ENCODE data around the gene EPHB1.

The EPHB1 gene

GRCh38 chr3:134794950-134795745 lies at the start of gene EPHB1:
TSS of gene EPHB1 (plus strand) at chr3:134795260.
- DNase-seq = peak; percentile 89

DNA sequence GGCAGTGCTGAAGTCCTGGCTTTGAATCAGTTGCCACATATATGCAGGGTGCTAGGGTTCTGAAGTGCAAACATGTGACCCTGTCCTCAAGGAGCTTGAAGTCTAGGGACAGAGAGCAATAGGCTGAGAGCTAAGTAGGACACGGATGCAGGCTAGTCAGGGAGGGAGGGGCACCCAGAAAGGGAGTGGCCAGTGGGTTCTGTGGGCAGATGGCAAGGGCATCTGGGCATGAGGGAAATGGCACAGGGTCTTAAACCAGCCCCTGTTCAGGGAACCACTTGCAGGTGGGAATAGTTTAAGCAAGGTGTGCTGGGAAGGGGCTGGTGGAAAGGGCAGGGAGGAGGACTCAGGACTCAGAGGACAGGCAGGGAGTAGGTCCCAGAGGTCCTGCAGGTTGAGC lies 46.4 kb upstream of the EPHB1 start:
- no peak for DNase-seq

DNA sequence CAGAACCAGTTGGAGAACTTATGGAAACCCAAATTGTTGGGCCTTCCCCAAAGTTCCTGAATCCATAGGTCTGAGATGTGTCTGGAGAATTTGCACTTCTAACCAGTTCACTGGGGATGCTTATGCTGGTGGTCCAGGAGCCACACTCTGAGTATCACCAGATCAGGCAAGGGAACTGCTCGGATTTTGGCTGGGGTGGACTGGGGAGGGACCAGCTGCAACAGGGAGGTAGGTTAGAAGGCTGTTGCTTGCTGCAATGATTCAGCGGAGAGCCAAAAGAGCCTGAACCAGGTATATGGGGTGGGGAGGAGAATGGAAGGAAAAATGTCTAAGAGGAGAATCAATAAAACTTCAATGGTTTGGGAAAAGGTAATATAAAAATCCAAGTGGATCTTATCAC lies 45.9 kb upstream of the EPHB1 start:
- DNase-seq = no peak

DNA sequence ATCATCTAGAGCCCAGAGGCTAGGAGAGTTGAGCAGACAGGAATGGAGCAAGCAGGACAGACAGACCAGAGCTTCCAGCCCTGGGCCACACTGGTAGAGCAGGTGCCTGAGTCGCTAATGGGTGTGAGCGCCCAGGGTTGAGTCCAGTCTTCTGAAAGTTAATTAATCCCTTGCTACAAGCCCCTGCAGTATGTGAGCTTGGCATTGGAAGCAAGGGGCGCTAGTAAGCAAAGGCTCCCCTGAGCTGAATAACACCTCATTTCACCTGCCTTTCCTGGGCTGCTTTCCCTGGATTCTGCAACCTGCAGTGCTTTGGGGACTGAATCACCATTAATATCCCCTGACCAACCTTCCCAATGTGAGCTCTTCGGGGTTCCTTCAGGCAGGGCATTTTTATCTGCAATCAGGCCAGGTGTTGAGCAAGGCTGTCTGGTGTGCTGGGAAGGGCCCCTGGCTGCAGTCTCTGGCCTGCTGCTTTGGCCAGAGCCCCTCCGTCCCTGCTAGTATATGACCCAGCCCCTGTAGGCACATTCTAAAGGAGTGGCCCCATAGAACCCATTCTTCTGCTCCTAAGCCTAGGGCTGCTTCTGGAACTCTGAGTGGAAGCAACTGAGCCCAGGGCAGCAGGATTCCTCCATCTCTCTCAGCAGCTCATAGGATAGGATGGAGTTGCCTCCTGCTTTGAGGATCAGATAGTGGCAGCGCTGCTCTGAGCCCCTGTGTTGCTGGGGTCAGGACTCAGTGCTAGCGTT lies 45.1 kb upstream of the EPHB1 start:
- DNase-seq = no peak

DNA sequence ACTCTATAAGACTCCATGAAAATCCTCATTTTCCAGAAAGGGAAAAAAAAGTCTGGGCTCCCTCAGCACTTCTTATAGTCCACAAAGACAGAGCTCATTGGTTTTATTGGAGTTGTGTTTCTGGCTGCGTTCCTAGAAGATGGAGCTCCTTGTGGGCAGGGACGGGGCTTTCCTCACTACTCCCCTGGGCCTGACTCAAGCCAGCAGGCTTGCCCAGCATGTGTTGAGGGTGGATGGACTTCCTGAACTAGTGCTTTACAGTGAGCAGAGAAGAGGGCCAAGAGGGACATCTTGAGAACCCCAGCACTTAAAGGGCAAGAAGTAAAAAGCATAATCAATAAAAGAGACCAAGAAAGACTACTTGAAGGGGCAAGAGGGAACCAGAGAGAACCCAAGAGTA lies 43.2 kb upstream of the EPHB1 start:
- DNase-seq = no peak

DNA sequence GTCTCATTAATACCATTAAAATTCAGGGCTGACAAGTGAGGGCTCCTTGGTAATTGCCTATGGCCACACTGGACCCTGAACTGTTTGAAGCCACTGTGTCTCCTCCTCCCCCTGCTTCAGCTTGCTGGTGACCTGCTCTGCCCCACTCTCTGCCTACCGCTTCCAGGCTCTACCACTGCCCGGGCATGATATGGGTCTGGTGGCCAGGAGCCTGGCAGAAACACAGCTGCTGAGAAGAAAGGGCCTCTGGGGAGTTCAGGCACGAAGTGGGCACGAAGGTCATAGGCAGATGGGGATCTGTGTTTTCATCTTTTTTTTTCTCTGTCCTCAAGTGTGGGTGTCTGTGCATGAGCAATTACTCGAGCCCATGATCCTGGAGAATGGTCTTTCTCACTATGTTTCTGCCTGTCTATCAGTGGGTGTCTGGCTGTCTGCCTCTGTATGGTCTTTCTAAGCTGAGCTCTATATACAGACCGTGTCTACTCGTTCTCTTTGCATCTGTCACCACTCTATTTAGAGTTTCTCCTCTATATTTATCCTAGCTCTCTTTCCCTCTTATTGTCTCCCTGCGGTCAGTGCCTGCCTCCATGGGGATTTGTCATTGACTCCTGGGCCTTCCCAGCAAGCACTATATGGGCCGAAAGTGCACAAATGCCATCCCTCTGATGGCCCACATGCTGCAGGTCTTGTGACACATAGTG lies 42.1 kb upstream of the EPHB1 start:
- no peak for DNase-seq

DNA sequence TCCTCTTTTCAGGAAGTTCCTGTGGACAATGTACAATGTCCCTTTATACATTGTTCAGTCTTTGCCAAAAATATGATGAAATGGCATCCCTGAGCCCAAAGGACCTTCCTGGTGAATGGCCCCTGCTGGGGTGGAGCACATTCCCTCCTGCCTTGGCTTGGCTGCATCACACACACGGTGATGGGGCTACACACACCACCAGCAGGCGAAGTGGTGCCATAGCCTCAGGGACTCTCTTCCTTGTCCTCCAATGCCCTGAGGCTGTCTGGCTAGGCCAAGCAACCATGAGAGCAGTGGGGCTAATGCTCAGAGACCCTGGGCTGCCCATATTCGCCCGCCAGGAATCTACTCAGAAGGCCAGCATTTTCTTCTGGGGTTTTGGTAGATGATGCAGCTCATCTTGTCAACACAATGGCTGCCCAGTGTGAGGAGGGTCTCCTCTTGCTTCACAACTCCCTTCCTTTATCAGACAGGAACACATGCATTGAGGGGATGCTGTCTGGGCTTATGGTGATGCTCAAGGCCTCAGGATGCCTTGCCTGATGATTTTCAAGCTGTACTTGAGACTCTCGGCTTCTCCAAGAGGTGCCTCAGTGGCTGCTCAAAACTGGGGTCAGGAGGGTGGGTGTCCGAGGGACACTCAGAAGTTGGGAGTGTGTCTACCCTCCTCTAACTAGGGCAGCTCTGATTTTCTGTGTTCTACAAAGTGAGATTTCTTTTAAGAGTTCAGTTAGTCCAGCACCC lies 40.9 kb upstream of the EPHB1 start:
- DNase-seq = no peak

- DNase-seq = peak; percentile 61
These were observed 40.1 kb upstream of the EPHB1 start for GRCh38 chr3:134754768-134755559.

- DNase-seq = no peak
These were observed 39.2 kb upstream of the EPHB1 start for GRCh38 chr3:134755821-134756220.

DNA sequence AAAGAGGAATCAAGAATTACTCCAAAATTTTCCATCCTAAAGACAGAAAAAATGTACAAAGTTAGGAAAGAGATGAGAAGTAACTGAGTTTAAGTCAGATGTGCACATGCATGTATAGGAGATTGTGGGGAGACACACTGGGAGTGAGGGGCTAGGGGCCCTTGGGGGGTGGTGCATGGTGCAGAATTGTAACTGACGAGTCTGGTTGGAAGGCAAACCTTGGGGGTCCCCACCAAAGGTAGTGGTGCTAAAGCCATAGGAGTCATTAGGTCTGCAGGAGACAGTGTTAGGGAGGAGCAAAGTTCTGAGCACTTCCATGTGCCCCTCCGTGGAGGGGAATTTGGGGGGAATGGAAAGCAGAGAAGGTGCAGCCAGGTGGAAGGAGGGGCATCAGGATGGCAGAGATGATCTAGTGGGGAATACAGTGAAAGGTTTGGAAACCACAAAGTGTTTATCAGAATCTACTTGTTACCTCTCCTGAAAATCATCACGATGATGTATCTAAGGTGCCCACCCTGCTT lies 37.5 kb upstream of the EPHB1 start:
- no peak for DNase-seq

GRCh38 chr3:134761213-134761612 lies 33.8 kb upstream of the EPHB1 start:
- DNase-seq = no peak

DNA sequence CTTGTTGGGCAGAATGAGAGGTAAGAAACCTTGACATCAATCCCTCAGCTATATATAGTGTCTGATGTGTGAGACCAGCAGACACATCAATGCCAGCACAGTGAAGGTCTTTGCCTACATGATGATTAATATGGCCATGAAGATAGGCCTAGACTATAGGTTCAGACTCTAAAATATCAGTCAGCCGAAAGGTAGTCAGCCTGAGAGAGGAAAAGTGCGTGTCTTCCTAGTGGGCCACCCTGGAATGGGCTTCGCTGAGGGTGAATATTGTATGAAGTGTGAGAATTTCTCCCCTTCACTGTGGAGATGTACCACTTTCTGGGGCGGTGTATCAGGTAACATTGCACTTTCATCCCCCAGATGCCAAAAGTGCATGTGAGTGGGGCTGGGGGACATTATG lies 33.0 kb upstream of the EPHB1 start:
- no peak for DNase-seq

DNA sequence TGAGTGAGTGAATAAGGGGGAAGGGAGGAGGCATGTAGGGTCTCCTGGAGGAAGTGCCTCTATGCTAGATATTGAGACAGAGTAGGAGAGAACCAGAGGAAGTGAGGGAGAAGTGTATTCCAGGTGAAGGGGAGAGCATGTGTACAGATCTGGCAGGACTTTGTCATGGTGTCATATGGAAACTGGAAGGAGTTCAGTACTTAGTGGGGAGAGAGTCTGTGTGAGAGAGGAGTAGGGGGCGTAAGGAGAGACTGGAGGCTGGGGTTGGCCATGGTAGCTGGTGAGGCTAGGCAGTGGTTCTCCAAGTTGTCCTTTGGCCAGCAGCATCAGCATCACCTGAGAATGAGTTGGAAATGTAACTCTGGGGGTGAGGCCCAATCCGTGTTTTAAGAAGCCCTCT lies 29.6 kb upstream of the EPHB1 start:
- no peak for DNase-seq

DNA sequence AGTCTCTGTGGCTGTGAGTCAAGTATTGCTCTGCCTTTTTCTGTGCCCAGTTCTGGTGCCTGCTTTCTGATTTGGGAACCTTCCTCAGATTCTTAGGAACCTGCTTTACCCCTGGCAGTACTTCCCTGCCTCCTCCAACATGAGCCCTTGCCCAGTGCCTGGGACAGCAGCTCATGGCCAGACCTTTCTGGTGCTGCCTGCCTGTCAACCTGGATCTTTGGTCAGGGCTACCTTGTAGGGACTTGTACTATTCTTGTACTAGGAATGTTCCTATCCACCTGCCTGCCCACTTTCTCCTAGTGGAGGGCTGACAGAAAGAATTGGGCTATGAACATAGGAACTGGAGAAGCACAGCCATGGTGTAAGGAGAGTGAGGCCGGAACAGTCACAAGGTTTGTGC lies 28.8 kb upstream of the EPHB1 start:
- no peak for DNase-seq

DNA sequence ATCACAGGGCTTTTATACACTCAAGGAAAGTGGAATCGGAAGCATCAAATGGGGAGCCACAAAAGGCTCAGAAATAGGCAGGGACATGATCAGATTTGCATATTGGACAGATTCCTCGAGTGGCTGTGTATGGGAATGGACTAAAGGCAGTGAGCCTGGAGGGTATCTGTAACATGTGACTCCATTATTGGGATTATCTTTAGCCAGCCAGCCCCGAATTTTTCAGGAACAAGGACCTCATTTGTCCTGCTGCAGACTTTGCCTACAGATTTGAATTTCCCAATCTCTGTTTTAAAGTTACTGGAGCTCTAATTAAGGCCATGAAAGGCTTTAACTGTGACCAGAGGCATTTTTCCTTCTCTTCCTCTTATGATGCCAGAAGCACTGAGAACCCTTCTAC lies 26.9 kb upstream of the EPHB1 start:
- no peak for DNase-seq

DNA sequence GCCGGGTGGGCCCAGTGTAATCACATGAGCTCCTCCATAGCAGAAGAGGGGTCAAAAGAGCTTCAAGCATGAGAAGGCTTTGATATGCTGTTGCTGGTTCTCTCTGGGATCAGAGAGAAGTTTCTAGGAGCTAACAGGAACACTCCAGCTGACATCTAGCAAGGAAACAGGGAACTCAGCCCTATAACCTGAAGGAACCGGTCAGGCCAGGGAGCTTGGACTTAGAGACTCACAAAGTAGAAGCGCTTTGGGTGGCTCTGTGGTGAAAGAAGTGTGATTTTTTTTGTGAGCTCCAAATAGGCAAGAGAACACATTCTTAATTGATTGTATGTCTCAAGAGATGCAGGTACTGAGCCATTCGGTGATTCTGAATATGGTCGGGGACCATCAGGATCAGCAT lies 26.2 kb upstream of the EPHB1 start:
- DNase-seq = no peak

DNA sequence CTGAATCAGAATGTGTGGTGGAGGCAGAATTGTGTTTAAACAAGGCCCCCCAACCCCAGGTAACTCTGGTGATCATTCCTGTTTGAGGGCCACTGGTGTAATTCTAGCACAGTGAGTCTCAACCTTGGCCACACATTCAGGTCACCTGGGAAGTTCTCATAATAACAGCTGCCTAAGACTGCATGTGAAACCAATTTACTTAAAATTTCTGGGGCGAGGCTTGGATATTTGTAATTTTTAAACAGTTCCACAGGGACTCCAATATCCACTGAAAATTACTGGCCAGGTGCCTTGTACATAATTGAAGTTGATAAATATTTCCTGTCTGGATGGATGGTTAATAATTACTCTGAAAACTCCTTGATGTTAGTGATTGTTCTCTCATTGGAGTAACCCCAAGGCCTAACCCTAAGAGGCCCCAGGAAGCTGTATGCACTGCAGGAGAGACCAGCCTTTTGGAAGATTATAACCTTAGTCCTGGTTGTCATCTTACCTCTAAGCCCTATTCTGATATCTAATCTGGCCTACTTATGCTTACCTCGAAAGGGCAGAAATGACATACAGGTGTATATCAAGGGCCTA lies 25.7 kb upstream of the EPHB1 start:
- DNase-seq = no peak

GRCh38 chr3:134772011-134772410 lies 23.0 kb upstream of the EPHB1 start:
- DNase-seq = no peak

DNA sequence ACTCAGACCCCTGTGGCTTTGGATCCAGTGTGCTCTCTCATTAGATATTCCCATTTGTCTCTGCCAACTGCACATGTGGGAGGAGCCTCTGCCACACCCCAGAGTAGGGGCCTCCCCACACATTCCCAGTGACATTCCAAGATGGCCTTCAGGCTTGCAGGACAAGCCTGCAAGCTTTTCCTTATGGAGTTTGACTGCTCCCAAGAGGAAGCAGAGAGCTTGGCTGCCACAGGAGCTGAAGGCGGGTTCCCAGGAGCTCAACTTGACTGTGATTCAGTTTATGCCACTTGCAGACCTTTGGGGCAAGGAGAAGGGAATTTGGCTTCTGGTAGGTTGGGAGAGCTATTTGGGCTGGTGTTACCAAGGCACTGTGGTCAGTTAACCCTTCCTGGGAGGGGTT lies 22.5 kb upstream of the EPHB1 start:
- no peak for DNase-seq

- DNase-seq = no peak
These were observed 19.2 kb upstream of the EPHB1 start for GRCh38 chr3:134775831-134776230.

DNA sequence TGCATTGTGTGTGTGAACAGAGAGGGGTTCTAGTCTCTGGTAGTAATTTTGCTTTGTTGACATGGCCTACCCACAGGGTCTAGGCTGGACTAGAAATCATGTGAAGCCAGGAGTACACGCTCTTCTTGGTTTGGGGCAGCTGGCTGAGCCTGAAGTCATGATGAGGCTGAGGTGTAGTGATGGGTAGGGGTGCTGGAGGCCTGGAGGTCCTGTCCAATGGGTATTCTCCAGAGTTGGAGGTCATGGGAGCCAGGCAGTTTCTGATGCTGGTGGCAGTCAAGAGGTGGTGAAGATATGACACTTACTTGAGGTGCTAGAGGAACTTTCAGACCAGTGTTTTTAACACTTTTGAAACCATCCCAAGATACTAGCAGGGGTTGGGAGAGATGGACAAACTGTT lies 18.5 kb upstream of the EPHB1 start:
- no peak for DNase-seq

DNA sequence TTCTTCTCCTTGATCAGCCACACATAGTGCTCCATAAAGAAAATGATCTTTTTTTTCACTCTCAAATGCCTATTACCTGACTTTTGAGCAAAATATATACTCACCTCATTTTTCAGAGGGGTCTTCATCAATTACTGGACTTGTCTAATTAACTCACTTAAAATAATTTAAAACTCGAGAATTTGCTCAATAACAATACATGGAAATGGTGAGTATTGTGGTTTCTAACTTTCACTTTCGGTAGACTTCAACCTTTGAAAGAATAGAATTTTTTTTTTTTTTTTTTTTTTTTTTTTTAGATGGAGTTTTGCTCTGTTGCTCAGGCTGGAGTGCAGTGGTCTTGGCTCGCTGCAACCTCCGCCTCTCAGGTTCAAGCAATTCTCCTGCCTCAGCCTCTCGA lies 17.7 kb upstream of the EPHB1 start:
- DNase-seq = no peak
